Endometrium (tissue), 2 donors: ENCODE results near the gene LCE3E.
"Not testable (repeated sequence)": the region's sequence is repeated elsewhere in the genome, so short reads cannot be mapped to it uniquely, and the experiment has no call there.

ENCODE experiments used
- FAIRE-seq: peaks from 2 replicates; lab custom pipeline; 2012; peaks lifted over from hg19 to GRCh38; lab: Jason Lieb, UNC
- donor health status: control.
- donor health status: control.

Gene LCE3E, protein sequence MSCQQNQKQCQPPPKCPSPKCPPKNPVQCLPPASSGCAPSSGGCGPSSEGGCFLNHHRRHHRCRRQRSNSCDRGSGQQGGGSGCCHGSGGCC

DNA sequence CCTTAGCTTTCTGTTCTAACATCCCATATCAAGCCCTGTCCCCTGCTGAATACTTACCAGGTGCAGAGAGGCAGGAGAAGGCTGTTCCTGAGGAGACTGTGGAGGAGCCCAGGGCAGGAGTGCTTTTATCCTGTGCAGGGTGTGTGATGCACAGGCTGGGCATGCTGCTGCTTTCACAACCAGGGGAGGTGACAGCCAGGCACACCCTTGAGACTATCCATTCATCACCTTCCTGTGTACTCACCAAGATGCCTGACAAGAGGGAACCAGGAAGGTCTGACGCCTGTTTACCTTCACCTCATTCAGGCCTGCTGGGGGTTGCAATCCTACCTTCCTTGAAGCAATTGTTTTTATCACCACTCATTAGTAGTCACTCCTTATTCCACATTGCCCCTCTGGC lies at the start of gene LCE3E:
LCE3E (minus strand) TSS at position 100 of the 400 bp plus-strand sequence. CDS start 572 bp downstream, outside the sequence.
- FAIRE-seq = no peak

DNA sequence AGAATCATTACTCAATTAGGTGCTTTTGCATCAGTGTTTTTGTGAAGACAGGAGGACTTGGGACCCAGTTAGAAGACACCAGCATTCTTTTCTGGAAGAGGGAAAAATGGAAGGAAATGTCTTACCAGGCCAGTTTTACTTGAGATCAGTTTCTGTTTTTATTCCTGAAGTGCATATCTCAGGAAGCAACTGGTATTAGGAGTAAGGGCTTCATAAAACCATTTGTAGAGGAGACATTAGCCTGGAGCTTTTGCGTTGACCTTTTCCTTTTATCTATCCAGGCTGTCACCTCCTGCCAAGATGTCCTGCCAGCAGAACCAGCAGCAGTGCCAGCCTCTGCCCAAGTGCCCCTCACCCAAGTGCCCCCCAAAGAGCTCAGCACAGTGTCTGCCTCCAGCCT lies 46.9 kb upstream of the LCE3E start, which contains the start of gene LCE3B:
LCE3B (plus strand) TSS at position 301 of the 400 bp plus-strand sequence; CDS start at position 301, 0 bp downstream.
- FAIRE-seq = no peak

DNA sequence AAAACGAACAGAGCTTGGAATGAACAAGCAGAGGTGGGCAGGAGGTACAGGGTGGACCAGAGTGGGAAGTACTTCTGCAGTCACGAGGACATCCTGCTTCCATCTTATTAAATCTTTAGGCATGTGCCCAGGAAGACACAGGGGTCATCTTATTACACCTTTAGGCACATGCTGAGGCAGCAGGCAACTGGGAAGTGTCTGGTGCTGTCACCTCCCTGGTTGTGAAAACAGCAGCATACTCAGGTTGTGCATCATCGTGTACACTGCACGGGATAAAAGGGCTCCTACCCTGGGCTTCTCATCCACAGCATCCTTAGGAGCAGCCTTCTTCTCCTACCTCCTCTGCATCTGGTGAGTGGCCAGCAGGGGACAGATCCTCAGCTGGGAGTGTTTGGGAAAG lies 33.4 kb upstream of the LCE3E start, which contains the start of gene LCE3C:
LCE3C (plus strand) TSS at position 301 of the 400 bp plus-strand sequence. CDS start 498 bp downstream, outside the sequence.
- no peak for FAIRE-seq

DNA sequence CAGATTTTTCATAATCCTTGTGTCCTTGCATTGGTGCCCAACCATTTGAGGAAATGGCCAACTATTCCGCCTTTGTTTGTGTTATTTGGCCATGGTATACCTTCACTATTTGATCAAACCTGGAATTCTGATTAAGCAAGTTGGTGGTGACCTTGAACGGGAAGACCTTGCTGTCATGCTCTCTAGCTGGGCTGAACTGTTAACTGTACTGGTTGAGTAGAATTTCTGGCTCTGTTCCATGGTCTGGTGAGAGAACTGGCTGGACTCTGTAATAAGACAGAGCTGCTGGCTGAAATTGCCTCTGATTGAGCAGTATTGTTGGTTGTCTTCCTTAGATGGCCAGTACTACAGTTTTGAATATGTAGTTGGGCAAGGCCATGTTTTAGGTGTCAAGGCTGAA lies 30.4 kb upstream of the LCE3E start:
- no peak for FAIRE-seq

DNA sequence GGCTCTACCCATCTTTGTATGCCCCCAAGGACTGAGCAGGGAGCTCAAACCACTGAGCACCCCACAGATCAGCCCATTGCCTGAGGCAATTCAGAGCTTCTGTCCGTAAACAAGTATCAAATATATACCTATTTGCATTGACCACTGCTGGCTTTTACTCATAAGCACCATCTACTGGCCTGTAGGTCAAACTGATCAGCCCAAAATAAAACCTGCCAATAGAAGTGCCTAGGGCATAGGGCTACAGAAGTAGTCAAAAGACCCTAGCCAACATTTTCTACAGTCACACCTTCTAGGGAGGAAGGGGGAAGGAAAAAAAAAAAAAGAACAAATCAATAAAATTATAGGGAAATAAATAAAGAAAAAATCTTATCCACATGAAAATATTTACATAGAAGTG lies 19.0 kb upstream of the LCE3E start:
- no peak for FAIRE-seq

DNA sequence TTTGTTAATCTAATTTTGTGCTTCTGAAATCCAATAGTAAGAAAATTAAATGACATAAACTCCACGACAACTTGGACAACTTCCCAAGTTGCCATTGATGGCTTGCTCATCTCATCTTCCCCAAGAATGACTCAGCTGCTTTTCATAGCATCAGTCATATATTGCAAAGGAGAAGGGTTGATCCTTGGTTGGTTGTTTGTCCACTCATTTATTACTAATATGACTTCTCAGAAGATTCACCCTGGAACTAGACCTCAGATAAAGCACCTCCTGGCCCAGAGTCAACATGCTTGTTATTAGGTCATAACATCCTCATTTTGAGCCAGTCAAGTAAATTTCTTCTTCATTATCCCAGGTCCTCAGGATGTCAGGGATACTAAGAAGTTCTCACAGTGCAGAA lies 16.1 kb upstream of the LCE3E start:
- FAIRE-seq = no peak

DNA sequence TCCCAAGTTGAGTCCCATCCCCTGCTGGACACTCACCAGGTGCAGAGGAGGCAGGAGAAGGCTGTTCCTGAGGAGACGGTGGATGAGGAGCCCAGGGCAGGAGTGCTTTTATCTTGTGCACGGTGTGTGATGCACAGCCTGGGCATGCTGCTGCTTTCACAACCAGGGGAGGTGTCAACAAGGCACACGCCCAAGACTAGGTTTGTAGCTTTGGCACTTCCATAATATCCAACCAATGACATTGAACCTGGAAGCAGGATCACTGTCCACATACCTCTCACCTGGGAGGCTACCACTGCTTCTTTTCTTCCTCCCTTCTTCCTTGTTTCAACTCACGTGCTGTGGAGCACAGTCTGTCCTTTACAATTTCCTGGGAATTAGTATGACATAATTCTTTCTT lies 13.9 kb upstream of the LCE3E start, which contains the start of gene LCE3D:
LCE3D (minus strand) TSS at position 84 of the 400 bp plus-strand sequence. CDS start 580 bp downstream, outside the sequence.
- no peak for FAIRE-seq

DNA sequence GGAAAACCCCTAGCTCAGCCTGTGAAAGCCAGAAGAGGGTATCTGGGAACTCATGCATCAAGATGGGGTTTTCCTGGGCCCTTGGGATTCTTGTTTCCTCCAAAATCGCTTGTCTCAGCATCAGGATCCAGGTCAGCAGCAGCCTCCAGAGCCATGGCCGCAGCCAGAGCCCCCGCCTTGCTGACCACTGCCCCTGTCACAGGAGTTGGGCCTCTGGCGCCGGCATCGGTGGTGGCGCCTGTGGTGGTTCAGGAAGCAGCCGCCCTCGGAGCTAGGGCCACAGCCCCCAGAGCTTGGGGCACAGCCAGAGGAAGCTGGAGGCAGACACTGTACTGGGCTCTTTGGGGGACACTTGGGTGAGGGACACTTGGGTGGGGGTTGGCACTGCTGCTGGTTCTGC lies 12.9 kb upstream of the LCE3E start:
- not testable (repeated sequence) for FAIRE-seq

DNA sequence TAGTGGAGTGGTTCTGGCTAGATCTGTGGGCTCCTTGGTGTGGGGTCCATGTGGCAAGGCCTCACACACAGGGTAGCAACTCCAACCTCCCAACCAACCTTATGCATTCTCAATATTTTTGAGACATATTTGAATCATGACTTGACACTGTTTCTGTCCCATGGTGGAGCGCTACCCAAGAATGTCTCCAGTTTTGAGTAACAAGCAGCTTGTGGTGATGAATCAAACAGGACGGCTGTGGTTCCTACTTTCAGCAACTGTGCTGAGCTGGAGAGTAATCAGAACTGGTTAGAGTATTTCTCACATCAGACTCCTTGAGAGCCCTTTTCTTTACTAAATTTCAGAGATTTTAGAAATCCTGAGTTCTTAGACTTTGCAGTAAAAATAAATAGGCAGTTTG lies 10.6 kb upstream of the LCE3E start:
- no peak for FAIRE-seq

DNA sequence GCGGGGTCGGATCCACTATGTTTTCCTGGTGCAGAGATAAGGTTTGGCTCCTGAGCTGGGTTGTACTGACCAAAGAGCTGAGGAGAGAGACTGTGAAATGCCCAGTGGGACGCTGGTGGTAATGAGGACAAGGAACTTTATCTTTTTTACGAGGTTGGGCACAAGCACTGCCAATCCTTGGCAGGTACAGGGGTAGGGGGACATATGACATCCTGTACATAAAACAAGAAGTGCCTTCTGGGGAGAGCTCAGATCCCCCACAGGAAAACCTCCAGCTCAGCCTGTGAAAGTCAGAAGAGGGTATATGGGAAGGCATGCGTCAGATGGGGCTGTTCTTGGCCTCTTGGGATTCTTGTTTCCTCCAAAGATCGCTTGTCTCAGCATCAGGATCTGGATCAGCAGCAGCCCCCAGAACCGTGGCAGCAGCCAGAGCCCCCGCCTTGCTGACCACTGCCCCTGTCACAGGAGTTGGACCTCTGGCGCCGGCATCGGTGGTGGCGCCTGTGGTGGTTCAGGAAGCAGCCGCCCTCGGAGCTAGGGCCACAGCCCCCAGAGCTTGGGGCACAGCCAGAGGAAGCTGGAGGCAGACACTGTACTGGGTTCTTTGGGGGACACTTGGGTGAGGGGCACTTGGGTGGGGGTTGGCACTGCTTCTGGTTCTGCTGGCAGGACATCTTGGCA lies 905 bp downstream of the LCE3E start:
- no peak for FAIRE-seq

DNA sequence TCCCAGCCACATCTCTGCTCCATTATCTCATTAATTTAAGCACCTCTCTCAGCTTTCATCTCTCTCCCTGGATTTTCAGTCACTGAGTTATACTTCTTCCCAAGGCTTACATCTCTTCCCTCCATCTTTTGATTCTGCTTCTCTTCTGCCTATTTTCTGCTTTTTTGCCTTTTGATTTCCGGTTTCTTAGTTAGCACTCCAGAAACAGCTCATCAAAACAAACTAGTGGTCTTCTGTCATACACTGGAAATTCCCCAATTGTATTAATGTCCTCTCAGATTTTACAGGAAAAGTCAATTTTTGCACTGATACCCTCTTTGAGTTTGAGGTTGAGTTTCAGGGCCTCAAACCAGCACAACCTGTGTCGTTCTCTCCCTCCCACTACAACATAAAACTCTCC lies 1.5 kb downstream of the LCE3E start:
- no peak for FAIRE-seq

DNA sequence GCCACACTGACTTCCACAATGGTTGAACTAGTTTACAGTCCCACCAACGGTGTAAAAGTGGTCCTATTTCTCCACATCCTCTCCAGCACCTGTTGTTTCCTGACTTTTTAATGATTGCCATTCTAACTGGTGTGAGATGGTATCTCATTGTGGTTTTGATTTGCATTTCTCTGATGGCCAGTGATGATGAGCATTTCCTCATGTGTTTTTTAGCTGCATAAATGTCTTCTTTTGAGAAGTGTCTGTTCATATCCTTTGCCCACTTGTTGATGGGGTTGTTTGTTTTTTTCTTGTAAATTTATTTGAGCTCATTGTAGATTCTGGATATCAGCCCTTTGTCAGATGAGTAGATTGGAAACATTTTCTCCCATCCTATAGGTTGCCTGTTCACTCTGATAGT lies 18.2 kb downstream of the LCE3E start:
- not testable (repeated sequence) for FAIRE-seq

DNA sequence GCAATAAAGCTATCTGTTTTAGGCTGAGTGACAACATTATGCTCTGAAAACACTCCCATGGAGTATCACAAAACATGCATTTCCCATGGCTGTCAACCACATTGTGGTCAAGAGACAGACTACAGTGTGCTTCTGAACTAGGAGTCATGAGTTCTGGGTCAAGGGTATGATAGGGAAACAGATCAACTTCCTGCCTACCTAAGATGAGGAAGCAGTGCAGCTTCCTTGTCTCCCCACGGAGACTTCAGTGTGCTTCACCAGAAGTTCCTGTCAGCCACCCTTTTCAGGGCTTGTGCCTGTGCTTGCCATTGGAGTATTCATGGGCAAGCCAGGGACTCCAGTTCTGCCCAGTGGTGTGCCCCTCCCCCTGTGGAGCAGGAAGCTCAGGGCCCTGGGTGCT lies 19.9 kb downstream of the LCE3E start:
- no peak for FAIRE-seq

DNA sequence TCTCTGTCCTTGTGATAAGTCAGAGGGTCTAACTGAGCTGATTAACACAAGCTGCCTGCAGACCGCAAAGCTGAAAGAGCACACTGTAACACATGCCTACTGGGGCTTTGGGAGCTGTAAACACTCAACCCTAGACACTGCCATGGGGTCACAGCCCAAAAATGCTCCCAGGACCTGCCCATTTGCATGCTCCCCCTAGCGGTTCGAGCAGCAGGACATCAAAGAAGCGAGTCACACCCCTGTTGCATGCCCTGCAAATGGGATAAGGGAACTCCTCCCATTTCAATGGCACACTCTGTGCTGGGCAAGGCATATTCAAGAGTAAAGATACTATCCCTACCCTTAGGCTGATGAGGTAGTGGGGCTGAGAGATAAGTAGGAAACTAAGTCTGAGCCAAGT lies 22.8 kb downstream of the LCE3E start:
- FAIRE-seq = no peak

DNA sequence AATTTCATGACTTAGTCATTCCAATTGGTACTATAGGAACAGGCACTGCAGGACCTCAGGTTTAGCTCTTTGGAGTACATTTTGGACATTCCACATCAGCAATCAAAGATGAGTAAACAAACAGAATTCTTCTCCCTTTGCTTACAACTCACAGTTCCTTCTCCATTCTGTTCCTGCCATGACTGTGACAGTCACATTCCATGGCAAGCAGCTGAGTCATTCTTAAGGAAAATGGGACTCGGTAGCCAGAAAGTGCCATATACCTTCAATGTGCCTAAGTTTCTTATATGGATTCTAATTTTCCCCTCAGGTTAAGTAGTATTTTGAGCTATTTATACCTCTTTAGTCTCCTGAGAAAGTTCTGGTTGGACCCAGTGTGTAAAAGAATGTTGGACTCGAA lies 26.7 kb downstream of the LCE3E start:
- FAIRE-seq = no peak

DNA sequence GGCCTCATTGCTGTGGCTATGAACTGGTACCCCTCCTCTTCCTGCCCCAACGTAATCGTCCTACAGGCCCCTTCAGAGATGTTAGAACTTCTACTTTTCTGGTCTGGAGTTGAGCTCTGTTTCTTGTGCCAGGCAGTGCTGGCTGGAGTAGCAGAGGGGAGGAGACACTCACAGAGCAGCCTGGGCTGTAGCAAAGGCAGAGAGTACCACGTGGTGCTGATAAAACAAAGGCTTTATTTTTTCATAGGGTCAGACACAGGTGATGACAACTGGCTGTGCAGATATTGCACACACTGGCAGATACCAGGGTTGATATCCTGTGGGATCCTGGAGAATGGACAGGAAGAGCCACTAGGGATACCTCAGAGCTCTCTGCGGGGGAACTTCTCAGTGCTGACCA lies 29.1 kb downstream of the LCE3E start:
- no peak for FAIRE-seq

DNA sequence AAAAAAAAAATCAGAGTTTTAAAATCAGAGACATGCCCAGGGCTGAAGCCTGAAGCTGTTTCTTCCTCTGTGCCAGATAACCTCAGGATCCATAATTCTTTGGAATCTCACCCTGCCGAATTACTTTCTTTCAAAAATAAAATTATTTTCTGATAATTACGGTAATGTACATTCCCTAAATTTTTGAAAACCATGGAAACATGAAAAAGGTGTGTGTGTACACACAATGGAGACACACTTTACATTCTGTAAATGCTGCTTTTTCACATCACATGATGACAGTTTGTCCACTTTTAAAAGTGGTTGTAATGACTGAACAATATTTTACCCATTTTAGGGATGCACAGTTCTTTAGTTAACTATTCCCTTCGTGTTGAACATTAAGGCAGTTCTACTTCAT lies 30.8 kb downstream of the LCE3E start:
- no peak for FAIRE-seq

DNA sequence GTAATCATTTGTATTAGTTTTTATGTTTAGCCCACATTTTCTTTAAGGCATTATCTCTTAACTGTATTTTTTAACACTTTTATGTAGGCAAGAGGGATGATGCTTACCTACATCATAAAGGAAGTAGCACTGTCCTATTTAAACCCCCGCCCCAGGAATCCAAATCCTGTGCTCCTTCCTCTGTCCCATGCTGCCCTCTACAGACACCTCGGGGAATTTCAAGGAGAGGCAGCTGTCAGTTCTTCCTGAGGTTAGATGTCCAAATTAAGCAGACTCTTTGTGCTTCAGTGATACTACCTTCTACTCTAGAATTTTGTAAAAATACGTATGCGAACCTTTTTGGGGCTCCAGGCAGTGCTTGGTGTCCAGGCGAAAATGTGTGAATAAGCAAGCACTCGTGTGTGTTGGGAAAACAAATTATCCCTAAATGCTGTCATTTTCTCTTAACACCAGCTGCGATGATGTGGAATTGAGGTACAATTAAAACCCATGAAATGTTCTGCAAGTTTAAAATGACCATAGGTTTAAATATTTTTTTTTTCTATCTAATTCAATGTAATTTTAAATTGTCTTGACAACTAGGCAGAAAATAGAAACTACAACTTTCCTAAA lies 33.1 kb downstream of the LCE3E start:
- FAIRE-seq = no peak

DNA sequence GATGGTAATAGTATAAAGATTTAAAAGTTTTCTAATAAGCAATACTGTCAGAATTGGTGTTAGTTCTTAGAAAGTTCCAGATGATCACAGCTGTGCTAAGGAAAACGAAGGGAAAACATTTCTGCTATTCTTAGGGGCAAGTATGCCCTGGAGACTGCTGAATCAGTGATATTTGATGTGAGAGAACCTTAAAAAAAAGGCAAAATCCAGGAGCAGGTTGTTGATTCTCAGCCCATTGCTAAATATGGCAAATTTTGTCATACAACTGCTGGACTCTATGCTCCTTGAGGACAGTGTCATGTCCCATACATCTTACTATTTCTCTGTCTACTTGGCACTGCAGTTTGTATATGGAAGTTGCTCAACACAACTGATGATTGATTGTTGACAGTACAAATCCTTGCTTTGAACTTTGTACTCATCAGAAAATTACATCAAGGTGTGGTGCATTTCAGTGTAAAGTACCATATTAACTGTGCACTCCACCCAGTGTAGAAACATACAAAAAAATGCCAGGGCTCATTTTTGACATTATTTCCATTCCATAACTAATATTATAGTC lies 41.4 kb downstream of the LCE3E start:
- FAIRE-seq = no peak

DNA sequence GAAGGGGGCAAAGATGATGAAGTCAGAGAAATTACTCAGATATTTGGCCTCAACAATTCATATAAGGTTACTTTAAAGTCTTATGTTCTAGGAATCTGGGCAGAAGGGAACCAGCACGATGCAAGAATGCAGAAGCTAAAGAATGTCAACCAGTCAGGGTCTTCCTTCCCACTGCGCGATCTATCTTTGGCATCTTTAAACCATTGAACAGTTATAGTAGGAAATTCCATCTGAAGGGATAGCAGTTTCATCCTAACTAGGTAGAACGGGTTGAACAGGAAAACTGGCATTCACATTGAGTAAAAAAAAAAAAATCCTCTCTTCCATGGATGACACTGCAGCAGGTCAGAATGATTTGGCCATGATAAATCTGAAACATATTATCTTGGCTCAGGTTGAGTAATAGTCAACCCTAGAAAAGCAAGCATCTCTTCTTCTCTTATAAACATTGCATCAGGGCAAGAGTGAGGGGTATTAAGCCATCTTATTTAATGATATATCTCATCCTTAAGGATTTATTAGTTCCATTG lies 46.0 kb downstream of the LCE3E start:
- no peak for FAIRE-seq

DNA sequence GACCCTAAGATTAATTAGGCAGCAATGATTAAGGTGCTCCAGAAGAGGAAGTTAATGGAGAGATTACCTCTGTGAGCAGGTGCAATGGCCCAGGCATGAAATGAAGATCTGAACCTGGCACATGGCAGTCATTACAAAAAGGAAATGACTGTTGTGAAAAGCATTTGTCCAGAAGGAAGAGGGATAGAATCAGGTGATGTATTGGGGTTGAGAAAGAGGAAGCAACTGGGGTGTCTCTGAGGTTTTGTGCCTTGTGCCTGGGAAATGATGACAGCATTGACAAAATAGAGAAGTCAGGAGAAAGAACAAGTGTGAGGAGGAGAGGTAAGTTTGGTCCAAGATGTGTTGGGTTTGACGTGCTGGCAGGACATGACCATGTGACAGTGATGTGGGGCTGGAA lies 46.7 kb downstream of the LCE3E start:
- no peak for FAIRE-seq

DNA sequence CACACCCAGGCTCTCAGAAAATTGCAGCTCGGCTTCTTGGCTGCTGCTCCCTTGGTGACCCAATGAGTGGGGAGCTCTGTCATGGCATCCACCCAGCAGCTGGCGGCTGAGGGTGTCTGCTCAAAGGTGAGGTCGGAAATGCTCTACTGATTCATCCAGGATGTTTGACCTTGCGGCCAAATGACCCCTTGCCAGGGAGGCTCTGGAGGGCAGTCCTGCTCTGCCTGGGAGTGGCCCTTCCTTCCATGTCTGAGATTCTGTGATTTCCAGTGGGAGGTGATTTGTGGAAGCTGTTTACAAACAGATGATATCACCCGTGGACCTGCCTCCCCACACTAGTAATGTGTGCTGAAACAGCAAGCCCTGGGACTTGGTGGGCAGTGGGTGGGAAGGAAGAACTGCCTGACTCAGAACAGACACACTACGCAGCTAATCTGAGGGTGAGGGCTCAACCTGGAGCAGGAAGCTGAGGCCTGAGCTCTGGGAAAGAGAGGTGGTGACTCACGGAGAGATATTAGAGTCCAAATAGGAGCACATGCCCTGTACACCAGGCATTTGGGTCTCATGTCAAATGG lies 49.3 kb downstream of the LCE3E start:
- no peak for FAIRE-seq

DNA sequence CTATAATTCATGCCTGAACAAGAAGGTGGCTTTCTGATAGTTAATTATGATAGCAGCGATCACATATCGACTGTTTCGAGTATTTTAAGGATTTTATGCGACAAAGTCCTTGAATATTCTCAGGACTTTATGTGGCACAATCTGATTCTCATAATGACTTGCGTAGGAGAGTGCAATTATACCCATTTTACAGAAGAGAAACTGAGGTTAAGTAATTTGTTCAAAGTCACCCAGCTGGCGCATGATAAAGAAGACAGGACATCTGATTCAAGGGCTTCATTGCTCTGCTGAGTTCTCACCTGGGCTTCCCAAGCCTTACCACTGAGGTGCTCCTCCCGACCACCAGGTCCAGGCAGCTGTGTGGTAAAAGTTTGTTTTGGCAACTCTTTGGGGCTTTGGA lies 50.5 kb downstream of the LCE3E start:
- FAIRE-seq = no peak
